ENCODE data around the gene TFAP2E. TPM values are rescaled to one million over a fixed set of nuclear protein-coding genes. Genes with fewer than 3 reads are reported as not detected.

Gene TFAP2E
- total RNA-seq, 2 donors from 2014 or later: not detected

GRCh38 chr1:35553851-35554250, 19.3 kb upstream of the TFAP2E start:
- WGBS, 2 donors: 39% methylated on average over 2 of the region's 2 CpGs
- Histone ChIP-seq H3K9me3 (no peaks in the 10 kb centered on the region), H3K27me3 (no peaks in the 10 kb centered on the region), H3K4me1 (peaks cover 60% of the 10 kb centered on the region), H3K36me3 (replicated peaks in 1 of 2; ENCODE audit: insufficient read depth in 1 of 2, low read depth in 2 of 2) (peaks cover 0 to 7% of the 10 kb centered on the region in 2 donors), H3K4me3 (no peak overlapping the region), H3K27ac (peak overlapping the region in 3 of 4 donors; percentile 1 to 99 (median 92))
- DNase-seq (no peak), ATAC-seq (no peak)
- TF ChIP-seq POLR2A (IDR thresholded peaks at IDR 0.05) (no peak), CTCF (IDR thresholded peaks at IDR 0.05) (no peak)
- intact Hi-C loops (cut with DNase I): no loop called here

- Histone ChIP-seq H3K36me3 (replicated peaks in 1 of 2; ENCODE audit: insufficient read depth in 1 of 2, low read depth in 2 of 2) (peaks cover 0 to 6% of the 10 kb centered on the region in 2 donors), H3K4me1 (peaks cover 65% of the 10 kb centered on the region), H3K27me3 (no peaks in the 10 kb centered on the region), H3K4me3 (no peak overlapping the region), H3K9me3 (no peaks in the 10 kb centered on the region), H3K27ac (peak overlapping the region in 3 of 4 donors; percentile 92 to 99 (median 97))
- ATAC-seq: no peak
- TF ChIP-seq POLR2A (IDR thresholded peaks at IDR 0.05) (no peak), CTCF (IDR thresholded peaks at IDR 0.05) (no peak)
- intact Hi-C loops (cut with DNase I): no loop called here
- 25 to 29% methylated on average over 7 of the region's 7 CpGs for WGBS, 2 donors
- DNase-seq: peak; percentile 72 to 84 (median 76)
These were observed 18.6 kb upstream of the TFAP2E start for GRCh38 chr1:35554266-35555211.

GRCh38 chr1:35555212-35555584, 17.9 kb upstream of the TFAP2E start:
- Histone ChIP-seq H3K4me1 (peaks cover 63% of the 10 kb centered on the region), H3K4me3 (no peak overlapping the region), H3K27me3 (no peaks in the 10 kb centered on the region), H3K27ac (peak overlapping the region; percentile 92 to 99 (median 98)), H3K36me3 (replicated peaks in 1 of 2; ENCODE audit: insufficient read depth in 1 of 2, low read depth in 2 of 2) (peaks cover 0 to 6% of the 10 kb centered on the region in 2 donors), H3K9me3 (no peaks in the 10 kb centered on the region)
- no peak for ATAC-seq
- no peak for TF ChIP-seq POLR2A (IDR thresholded peaks at IDR 0.05)
- WGBS, 2 donors: 30% methylated on average over 4 of the region's 4 CpGs
- DNase-seq: no peak
- intact Hi-C loops (cut with DNase I): no loop called here

- no peak for TF ChIP-seq POLR2A (IDR thresholded peaks at IDR 0.05)
- TF ChIP-seq CTCF (IDR thresholded peaks at IDR 0.05): no peak
- H3K27ac ChIP-seq: peak overlapping the region; percentile 92 to 99 (median 98)
- H3K9me3 ChIP-seq: no peaks in the 10 kb centered on the region
- 6 to 16% methylated on average over 10 of the region's 10 CpGs for WGBS, 2 donors
- ATAC-seq (peak; percentile 50), DNase-seq (peak in 1 of 4 donors; percentile 64)
- intact Hi-C loops (cut with DNase I): no loop called here
- H3K4me1 ChIP-seq: peaks cover 68% of the 10 kb centered on the region
- H3K36me3 ChIP-seq (replicated peaks in 1 of 2; ENCODE audit: insufficient read depth in 1 of 2, low read depth in 2 of 2): peaks cover 0 to 4% of the 10 kb centered on the region in 2 donors
- H3K27me3 ChIP-seq: no peaks in the 10 kb centered on the region
- H3K4me3 ChIP-seq: no peak overlapping the region
These were observed 17.3 kb upstream of the TFAP2E start for GRCh38 chr1:35555601-35556477.

Data from body of pancreas (tissue), 4 donors.